HEK293 (cell line): ENCODE results near the gene GPM6B.

ENCODE experiments used
- CTCF ChIP-seq: fragments of 450-650 bp; formaldehyde crosslinking; IDR thresholded peaks from 2 replicates; pipeline ENCODE4 v1.5.1; 2016; ENCODE audit warnings: missing biosample characterization, missing genetic modification characterization
- GLIS2 ChIP-seq: fragments of 450-650 bp; formaldehyde crosslinking; IDR thresholded peaks from 2 replicates; pipeline ENCODE4 v1.5.1; 2016; ENCODE audit warnings: missing biosample characterization, missing genetic modification characterization
- REPIN1 ChIP-seq: fragments of 450-650 bp; formaldehyde crosslinking; IDR thresholded peaks from 2 replicates; pipeline ENCODE4 v1.5.1; 2017; ENCODE audit warnings: missing biosample characterization, missing genetic modification characterization, low read depth
- TCF7L2 ChIP-seq: IDR thresholded peaks from 2 replicates; pipeline ENCODE4 v1.6.1; 2011; ENCODE audit warnings: low read depth, mild to moderate bottlenecking, inconsistent platforms, low read length, moderate library complexity, borderline replicate concordance
- YY1 ChIP-seq: fragments of 450-650 bp; formaldehyde crosslinking; IDR thresholded peaks from 2 replicates; pipeline ENCODE4 v1.5.1; 2018; ENCODE audit warnings: missing biosample characterization, missing genetic modification characterization
- ZFP37 ChIP-seq: fragments of 450-650 bp; formaldehyde crosslinking; IDR thresholded peaks from 2 replicates; pipeline ENCODE4 v1.5.1; 2016; ENCODE audit warnings: missing biosample characterization, missing genetic modification characterization
- ZNF140 ChIP-seq: fragments of 450-650 bp; formaldehyde crosslinking; IDR thresholded peaks from 2 replicates; pipeline ENCODE4 v1.5.1; 2016; ENCODE audit warnings: missing biosample characterization, missing genetic modification characterization
- ZNF302 ChIP-seq: fragments of 450-650 bp; formaldehyde crosslinking; IDR thresholded peaks from 2 replicates; pipeline ENCODE4 v1.5.1; 2016; ENCODE audit warnings: missing biosample characterization, missing genetic modification characterization, low read depth
- ZNF639 ChIP-seq: fragments of 450-650 bp; formaldehyde crosslinking; IDR thresholded peaks from 2 replicates; pipeline ENCODE4 v1.5.1; 2016; ENCODE audit warnings: missing biosample characterization, missing genetic modification characterization

- no peak for TF ChIP-seq CTCF (tag by site-specific recombination)
- TF ChIP-seq YY1 (tag by site-specific recombination) = no peak
- no peak for TF ChIP-seq REPIN1 (tag by site-specific recombination)
- no peak for TF ChIP-seq ZNF639 (tag by site-specific recombination)
- TF ChIP-seq GLIS2 (tag by site-specific recombination) = no peak
- no peak for TF ChIP-seq ZFP37 (tag by site-specific recombination)
- TF ChIP-seq TCF7L2 = no peak
- no peak for TF ChIP-seq ZNF140 (tag by site-specific recombination)
- no peak for TF ChIP-seq ZNF302 (tag by site-specific recombination)
Observed at GRCh38 chrX:13794417-13794816, 22.5 kb downstream of the GPM6B start.
